Fibroblast of pulmonary artery (primary cell): ENCODE results near the gene CYP39A1.

Experiments
- DNase-seq: peaks from one replicate; pipeline ENCODE4 v3.0.0-alpha.2; 2010; ENCODE audit warnings: low read depth
- H3K4me3 ChIP-seq: replicated peaks from 2 replicates; pipeline ENCODE4 v1.5.1; 2011; ENCODE audit warnings: low read depth, mild to moderate bottlenecking, control low read depth, low read length, moderate library complexity
- CTCF ChIP-seq: IDR thresholded peaks from 2 replicates; pipeline ENCODE4 v1.5.1; 2011; ENCODE audit warnings: mild to moderate bottlenecking, control low read depth, low read length, inconsistent platforms; ENCODE audit errors: missing control alignments

CYP39A1 gene

DNA sequence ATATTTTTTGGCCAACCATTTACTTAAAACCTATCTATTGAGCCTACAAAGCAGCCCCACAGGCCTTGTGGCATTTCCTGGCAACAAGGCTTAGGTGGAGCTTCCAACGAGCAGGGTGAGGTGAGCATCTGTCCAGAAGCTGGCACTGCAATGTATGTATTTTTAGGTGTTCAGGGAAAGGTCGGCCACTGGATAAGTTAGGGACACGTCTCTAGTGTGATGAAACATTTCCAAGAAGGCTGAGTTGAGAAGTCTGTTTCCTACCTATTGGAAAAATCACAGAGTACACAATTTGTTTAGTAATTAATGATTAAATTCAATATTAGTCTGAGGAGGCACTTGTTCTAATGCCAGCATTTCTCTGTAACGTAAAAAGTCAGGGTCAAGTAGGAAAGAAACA is 143.6 kb downstream of the CYP39A1 start:
- no peak for TF ChIP-seq CTCF
- no peak for DNase-seq
- H3K4me3 ChIP-seq = no peak overlapping the region

GRCh38 chr6:46507426-46507825 is 145.2 kb downstream of the CYP39A1 start:
- H3K4me3 ChIP-seq = no peak overlapping the region
- DNase-seq = no peak
- TF ChIP-seq CTCF = no peak

GRCh38 chr6:46505693-46506512 is 146.7 kb downstream of the CYP39A1 start:
- no peak for DNase-seq
- no peak overlapping the region for H3K4me3 ChIP-seq
- no peak for TF ChIP-seq CTCF

DNA sequence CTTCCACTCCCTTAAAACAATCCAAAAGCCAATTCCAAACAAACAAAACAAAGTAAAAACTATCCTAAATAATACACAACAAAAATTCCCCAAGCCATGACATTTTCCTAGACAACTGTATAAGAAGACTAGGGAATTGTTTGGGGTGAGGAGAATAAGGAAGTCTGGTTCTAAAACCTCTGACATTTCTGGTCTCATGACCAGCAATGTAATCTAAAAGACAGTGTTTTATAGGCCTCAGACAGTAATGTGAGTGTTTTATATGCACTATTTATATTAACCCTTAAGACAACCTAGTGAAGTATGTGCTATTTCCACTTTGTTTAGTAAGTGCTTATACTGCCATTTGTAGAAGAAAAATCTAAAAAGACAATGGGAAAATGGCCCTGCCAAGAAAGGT is 148.4 kb downstream of the CYP39A1 start:
- DNase-seq = no peak
- no peak for TF ChIP-seq CTCF
- H3K4me3 ChIP-seq = no peak overlapping the region

DNA sequence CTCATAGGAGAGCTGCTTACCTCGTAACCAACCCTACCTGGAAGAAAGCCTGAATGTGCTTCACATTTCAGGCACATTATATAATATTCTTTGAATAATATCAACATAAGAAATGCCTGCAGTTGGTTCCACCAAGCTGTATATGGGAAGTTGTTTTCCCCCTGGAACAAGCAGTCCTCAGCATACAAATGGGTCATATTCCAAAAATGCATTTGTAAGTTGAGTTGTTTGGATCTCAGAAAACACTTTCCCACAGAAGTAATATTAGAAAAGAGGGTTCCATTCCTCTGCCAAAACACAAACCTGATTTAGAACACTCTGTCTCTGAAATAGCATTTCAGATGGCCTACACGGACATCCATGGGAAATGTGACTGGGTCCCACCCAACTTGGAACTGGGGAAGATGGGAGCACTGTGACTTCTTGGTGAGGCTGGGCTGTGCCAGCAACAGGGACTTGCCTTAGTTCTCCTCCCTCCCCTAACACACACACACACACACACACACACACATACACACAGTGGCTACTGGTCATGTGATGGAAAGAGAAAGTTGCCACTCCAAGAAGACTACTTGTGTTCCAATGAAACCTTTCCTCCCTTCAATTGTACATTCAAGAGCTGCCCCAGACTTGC is 150.0 kb downstream of the CYP39A1 start:
- DNase-seq = no peak
- H3K4me3 ChIP-seq = no peak overlapping the region
- TF ChIP-seq CTCF = no peak

DNA sequence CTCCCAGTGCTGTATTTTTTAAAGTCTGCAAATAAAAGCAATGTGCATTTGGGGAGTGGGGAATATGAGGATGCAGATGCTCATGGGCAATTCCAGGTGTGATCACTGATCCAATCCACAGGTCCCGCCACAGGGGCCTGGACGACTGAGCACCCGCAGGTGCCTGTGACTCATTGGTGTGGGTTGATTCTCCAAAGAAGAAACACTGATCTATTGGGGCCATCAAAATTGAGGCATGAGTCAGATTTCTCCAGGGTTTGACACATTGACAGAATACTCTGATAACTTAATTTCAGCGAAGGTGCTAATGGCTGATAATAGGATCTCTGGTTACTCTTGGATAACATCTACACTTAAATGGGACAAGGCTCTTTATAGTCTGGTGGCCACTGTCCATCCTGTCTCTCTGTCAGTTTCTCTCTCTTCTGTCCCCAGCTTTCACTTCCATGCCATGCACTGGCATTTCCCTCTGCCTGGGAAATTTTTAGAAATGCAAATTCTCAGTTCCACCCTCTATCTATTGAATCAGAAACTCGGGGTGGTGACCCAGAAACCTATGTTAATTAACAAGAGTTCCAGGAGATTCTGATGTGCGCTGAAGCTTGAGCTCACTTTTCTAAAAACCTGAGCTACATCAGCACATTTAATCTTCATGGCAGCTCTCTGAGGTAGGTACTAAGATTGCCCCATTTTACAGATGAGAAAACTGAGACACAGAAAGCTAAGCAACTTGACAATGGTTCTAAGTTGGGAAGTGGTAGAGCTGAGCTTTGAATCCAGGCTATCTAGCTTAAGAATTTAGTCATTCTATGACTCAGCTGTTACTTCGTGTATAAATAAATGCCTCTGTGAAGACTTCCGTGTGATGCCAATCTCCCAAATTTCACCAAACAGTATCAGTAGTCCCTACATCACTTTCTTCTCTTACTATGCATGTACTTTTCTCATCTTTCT is 151.2 kb downstream of the CYP39A1 start:
- no peak for DNase-seq
- H3K4me3 ChIP-seq = no peak overlapping the region
- no peak for TF ChIP-seq CTCF
